GM12878 (cell line): ENCODE results near the gene CGB2. TPM values are rescaled to one million over a fixed set of nuclear protein-coding genes. Genes with fewer than 3 reads are reported as not detected.

ENCODE experiments used
- ATAC-seq: fragments of 200-7000 bp; cut with Tn5 transposase; 3 replicates; pipeline ENCODE4 v1.9.1; 2020; ENCODE audit warnings: mild to moderate bottlenecking, moderate library complexity
- BruUV-seq: library from RNA; stranded (reverse); fragments of 400-500 nt; replicated peaks from 2 replicates; lab custom pipeline; 2021; lab: Mats Ljungman, UMichigan
- CTCF ChIA-PET: fragments of 300-600 bp; sonication (Branson Sonifier 250); formaldehyde crosslinking; extraction: SDS; loops from one replicate; lab custom pipeline; 2021; ENCODE audit warnings: inconsistent platforms; lab: Yijun Ruan, JAX
- POLR2A ChIA-PET: fragments of 350-600 bp; formaldehyde crosslinking; extraction: SDS; loops from one replicate; lab custom pipeline; 2021; ENCODE audit warnings: inconsistent platforms; lab: Charles Lee
- RAD21 ChIA-PET: fragments of 300-600 bp; sonication (Branson Sonifier 250); formaldehyde crosslinking; loops from one replicate; lab custom pipeline; 2023; ENCODE audit warnings: antibody characterized with exemption; ENCODE audit not compliant: unreplicated experiment; lab: Charles Lee
- SMC1A ChIA-PET: fragments of 300-600 bp; sonication (Branson Sonifier 250); formaldehyde crosslinking; loops from one replicate; lab custom pipeline; 2023; ENCODE audit not compliant: unreplicated experiment, uncharacterized antibody; lab: Charles Lee
- DNase-seq: peaks from one replicate; pipeline ENCODE4 v3.0.0-alpha.2; 2011; ENCODE audit warnings: low read depth, low spot score
- FAIRE-seq: peaks from 3 replicates; lab custom pipeline; 2011; peaks lifted over from hg19 to GRCh38; lab: Jason Lieb, UNC
- H2AFZ ChIP-seq: 2 replicates; pipeline ENCODE4 v1.6.0; 2011; ENCODE audit warnings: low read depth, low read length, control low read depth; ENCODE audit not compliant: control insufficient read depth
- H3K27ac ChIP-seq: 2 replicates; pipeline ENCODE4 v1.5.1; 2011; ENCODE audit warnings: control low read depth; ENCODE audit not compliant: control insufficient read depth, insufficient read depth
- H3K27me3 ChIP-seq, 2 experiments: replicated peaks in 1 of 2; 2 replicates each; pipeline versions ENCODE4 v1.6.0 to v1.6.1; 2011; ENCODE audit warnings: low read length in 1 of 2; ENCODE audit not compliant: control insufficient read depth in 2 of 2, insufficient read depth in 2 of 2
- H3K36me3 ChIP-seq, 2 experiments: 2 replicates each; pipeline ENCODE4 v1.5.1; 2011; ENCODE audit warnings: low read length in 1 of 2; ENCODE audit not compliant: control insufficient read depth in 2 of 2, insufficient read depth in 2 of 2
- H3K4me1 ChIP-seq: 2 replicates; pipeline ENCODE4 v1.6.1; 2011; ENCODE audit warnings: mild to moderate bottlenecking, low read length, moderate library complexity, mixed read lengths; ENCODE audit not compliant: control insufficient read depth, insufficient read depth
- H3K4me2 ChIP-seq: 2 replicates; pipeline ENCODE4 v1.6.0; 2011; ENCODE audit warnings: control low read depth; ENCODE audit not compliant: control insufficient read depth, insufficient read depth
- H3K4me3 ChIP-seq: fragments of 200-600 bp; sonication (generic); 2 replicates; pipeline ENCODE4 v1.5.1; 2016
- H3K79me2 ChIP-seq: 2 replicates; pipeline ENCODE4 v1.6.0; 2011; ENCODE audit warnings: low read length; ENCODE audit not compliant: control insufficient read depth, insufficient read depth
- H3K9ac ChIP-seq: 2 replicates; pipeline ENCODE4 v1.8.0; 2011; ENCODE audit warnings: low read length, control low read depth, mixed read lengths; ENCODE audit not compliant: control insufficient read depth, insufficient read depth
- H3K9me3 ChIP-seq: replicated peaks from 3 replicates; pipeline ENCODE4 v1.5.1; 2011; ENCODE audit warnings: mild to moderate bottlenecking, low read length; ENCODE audit not compliant: control insufficient read depth, insufficient read depth
- H4K20me1 ChIP-seq: 2 replicates; pipeline ENCODE4 v1.6.0; 2011; ENCODE audit not compliant: control insufficient read depth, insufficient read depth
- BHLHE40 ChIP-seq, 2 experiments: fragments of 450-650 bp in 1 of 2; IDR thresholded peaks; 2 replicates each; pipeline ENCODE4 v1.6.1; 2011 to 2017; ENCODE audit warnings: low read depth in 2 of 2, borderline replicate concordance in 1 of 2, improper control_type of control experiment in 1 of 2, low read length in 1 of 2, mild to moderate bottlenecking in 1 of 2
- CUX1 ChIP-seq: IDR thresholded peaks from 2 replicates; pipeline ENCODE4 v1.6.1; 2012; ENCODE audit warnings: improper control_type of control experiment, low read depth, low read length; ENCODE audit not compliant: insufficient replicate concordance
- ESRRA ChIP-seq: IDR thresholded peaks from 2 replicates; pipeline ENCODE4 v1.6.1; 2012; ENCODE audit warnings: mild to moderate bottlenecking, low read length, improper control_type of control experiment
- IRF4 ChIP-seq: IDR thresholded peaks from 2 replicates; pipeline ENCODE4 v1.6.1; 2011; ENCODE audit warnings: low read depth, low read length
- JUNB ChIP-seq: IDR thresholded peaks from 2 replicates; pipeline ENCODE4 v1.6.1; 2016; ENCODE audit warnings: antibody characterized with exemption, mild to moderate bottlenecking
- NR2C2 ChIP-seq: IDR thresholded peaks from 2 replicates; pipeline ENCODE4 v1.6.1; 2011; ENCODE audit warnings: borderline replicate concordance, low read depth; ENCODE audit not compliant: control insufficient read depth, insufficient read length
- SIX5 ChIP-seq: IDR thresholded peaks from 2 replicates; pipeline ENCODE4 v1.6.1; 2011; ENCODE audit warnings: mild to moderate bottlenecking, low read depth, low read length, moderate library complexity; ENCODE audit not compliant: severe bottlenecking
- TCF12 ChIP-seq: IDR thresholded peaks from 2 replicates; pipeline ENCODE4 v1.6.1; 2011; ENCODE audit warnings: low read depth, mild to moderate bottlenecking, low read length
- WGBS: methylation state at CpG from one replicate; pipeline ENCODE4 v1.1.6; 2016; ENCODE audit warnings: low lambda C conversion rate; ENCODE audit not compliant: insufficient replicate concordance, insufficient coverage; ENCODE audit errors: missing lambda C conversion rate; 5-methylcytosine and 5-hydroxymethylcytosine counted together
- in situ Hi-C: fragments of 300-500 bp; cut with MboI; formaldehyde crosslinking; loops from 9 replicates; pipeline ENCODE4 v1.14.3; 2018; ENCODE audit warnings: mixed read lengths
- intact Hi-C: fragments of 100-400 bp; cut with micrococcal nuclease; formaldehyde crosslinking; loops from one replicate; pipeline ENCODE4 v1.14.2; 2022; ENCODE audit not compliant: unreplicated experiment
- polyA plus RNA-seq, 11 experiments: library from polyadenylated mRNA; depleted of rRNA in 4 of 11; unstranded in 6 of 11; stranded (reverse) in 5 of 11; fragments of >200 nt; fragmentation: Nextera tagmentation in 4 of 11; fragmentation: Illumina TruSeq in 1 of 11; extraction: Ambion mirVana in 4 of 11; extraction: Trizol in 1 of 11; gene quantifications; 1 replicate in 1 of 11; 2 replicates in 10 of 11; pipeline versions ENCODE4 v1.2.1 to v1.2.3, GENCODE V29; 2011 to 2016; ENCODE audit warnings: inconsistent platforms in 2 of 11, missing spikeins in 2 of 11, low read depth in 1 of 11
- total RNA-seq, 4 experiments: library from RNA; depleted of rRNA in 3 of 4; stranded (reverse); fragments of >200 nt in 3 of 4; fragmentation: Illumina TruSeq in 1 of 4; extraction: Trizol in 1 of 4; gene quantifications; 2 replicates each; pipeline versions ENCODE4 v1.2.1 to v1.2.3, GENCODE V29; 2013 to 2021

The CGB2 gene
- total and polyA plus RNA-seq, 10 of the 15 experiments (the other 5 are each of a cell fraction or from before 2014, with no cell fraction given): 0.20 to 0.37 TPM; not detected in 8

- H3K79me2 ChIP-seq: peaks cover 49% of the 10 kb centered on the region
- no peak for FAIRE-seq
Observed at GRCh38 chr19:48991011-48991609, 40.6 kb upstream of the CGB2 start.

More at GRCh38 chr19:48991011-48991609, 40.6 kb upstream of the CGB2 start:
- TF ChIP-seq ESRRA: no peak
- TF ChIP-seq JUNB: no peak
- no peak for TF ChIP-seq BHLHE40 (IDR thresholded peaks at IDR 0.05; ENCODE audit: borderline replicate concordance in 1 of 2, low read depth in 2 of 2, low read length in 1 of 2)
- TF ChIP-seq TCF12: no peak
- no peak for TF ChIP-seq IRF4
- no peak for TF ChIP-seq CUX1
- no peak for TF ChIP-seq NR2C2
- TF ChIP-seq SIX5: no peak
- Histone ChIP-seq H3K4me3 (peak overlapping the region; percentile 93; the same call in 1 of the 2 replicates), H4K20me1 (no peaks in the 10 kb centered on the region), H3K27me3 (no peaks in the 10 kb centered on the region), H3K4me1 (peaks cover 3% of the 10 kb centered on the region), H3K9ac (peak overlapping the region; percentile 91; the same call in 1 of the 2 replicates), H3K9me3 (no peaks in the 10 kb centered on the region), H3K27ac (no peak overlapping the region), H3K36me3 (peaks cover 0 to 12% of the 10 kb centered on the region in 2 experiments; a peak in 3 of 4 replicates), H3K4me2 (peak overlapping the region; percentile 22; the same call in 1 of the 2 replicates), H2AFZ (no peak overlapping the region)
- intact Hi-C loops (no loop called here), in situ Hi-C loops (no loop called here)
- DNase-seq (no peak), ATAC-seq (no peak)
- WGBS: 98% methylated on average over 19 of the region's 22 CpGs
- BruUV-seq: no TSS peak
- SMC1A ChIA-PET: interaction anchor here (1.0 to 1.5 kb wide), 3 partner anchors 12 to 196 kb away, joined by 3 to 4 read pairs (median 4); no protein-coding TSS in a partner anchor
- RAD21 ChIA-PET: no interaction called here
- POLR2A ChIA-PET: interaction anchor here (0.6 to 3.6 kb wide), 4 partner anchors 12 to 150 kb away, joined by 3 to 41 read pairs (median 7); no protein-coding TSS in a partner anchor
- CTCF ChIA-PET: interaction anchor here (1.1 to 4.0 kb wide), 6 partner anchors 12 to 196 kb away, joined by 3 to 55 read pairs (median 28); no protein-coding TSS in a partner anchor
